ENCODE data around the gene IL7R. TPM values are rescaled to one million over a fixed set of nuclear protein-coding genes. Genes with fewer than 3 reads are reported as not detected.

IL7R gene
- total RNA-seq, 1 donor from 2014 or later, result 0.54 TPM

DNA sequence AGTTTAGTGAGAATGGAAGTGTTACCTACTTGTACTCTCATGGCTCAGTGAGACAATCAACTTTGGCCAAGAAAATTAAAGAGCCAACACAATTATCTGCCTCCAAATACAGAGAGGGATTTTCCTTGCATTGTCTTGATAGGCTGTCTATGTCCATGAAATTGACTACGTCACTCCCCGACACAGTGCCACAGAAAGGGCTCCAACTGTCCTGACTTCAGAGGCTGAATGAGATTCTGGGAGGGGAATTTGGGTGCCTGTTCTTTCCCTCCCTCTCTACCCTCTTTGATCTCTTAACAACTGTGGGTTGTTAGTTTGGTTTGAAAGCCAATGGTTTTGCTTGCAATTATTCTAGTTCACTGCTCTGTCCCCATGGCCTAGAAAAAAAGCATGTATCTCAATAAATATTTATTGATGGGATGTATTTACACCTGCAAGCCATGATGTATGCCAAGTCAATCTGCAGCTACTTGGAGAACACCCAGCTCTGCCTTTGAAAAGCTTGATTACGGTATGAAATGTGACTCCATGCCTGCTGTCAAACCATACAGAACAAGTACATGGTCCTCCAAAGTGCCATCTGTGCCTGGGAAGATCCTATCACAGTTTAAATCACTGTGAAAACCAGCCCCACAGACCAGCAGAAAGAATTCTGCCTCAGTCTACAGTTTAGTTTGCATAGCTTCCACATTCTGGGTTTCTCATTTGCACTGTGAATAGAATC, 44.4 kb downstream of the IL7R start:
- no peak overlapping the region for H3K4me3 Mint-ChIP-seq (ENCODE audit: unreplicated experiment)
- H3K9me3 Mint-ChIP-seq (ENCODE audit: unreplicated experiment), result no peaks in the 10 kb centered on the region
- H3K36me3 Mint-ChIP-seq (ENCODE audit: low read depth, unreplicated experiment), result no peaks in the 10 kb centered on the region
- no peak overlapping the region for H3K27ac Mint-ChIP-seq (ENCODE audit: unreplicated experiment)
- TF ChIP-seq, protein P1, sequence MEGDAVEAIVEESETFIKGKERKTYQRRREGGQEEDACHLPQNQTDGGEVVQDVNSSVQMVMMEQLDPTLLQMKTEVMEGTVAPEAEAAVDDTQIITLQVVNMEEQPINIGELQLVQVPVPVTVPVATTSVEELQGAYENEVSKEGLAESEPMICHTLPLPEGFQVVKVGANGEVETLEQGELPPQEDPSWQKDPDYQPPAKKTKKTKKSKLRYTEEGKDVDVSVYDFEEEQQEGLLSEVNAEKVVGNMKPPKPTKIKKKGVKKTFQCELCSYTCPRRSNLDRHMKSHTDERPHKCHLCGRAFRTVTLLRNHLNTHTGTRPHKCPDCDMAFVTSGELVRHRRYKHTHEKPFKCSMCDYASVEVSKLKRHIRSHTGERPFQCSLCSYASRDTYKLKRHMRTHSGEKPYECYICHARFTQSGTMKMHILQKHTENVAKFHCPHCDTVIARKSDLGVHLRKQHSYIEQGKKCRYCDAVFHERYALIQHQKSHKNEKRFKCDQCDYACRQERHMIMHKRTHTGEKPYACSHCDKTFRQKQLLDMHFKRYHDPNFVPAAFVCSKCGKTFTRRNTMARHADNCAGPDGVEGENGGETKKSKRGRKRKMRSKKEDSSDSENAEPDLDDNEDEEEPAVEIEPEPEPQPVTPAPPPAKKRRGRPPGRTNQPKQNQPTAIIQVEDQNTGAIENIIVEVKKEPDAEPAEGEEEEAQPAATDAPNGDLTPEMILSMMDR (IDR thresholded peaks at IDR 0.05; ENCODE audit: unreplicated experiment), result no peak
- no peaks in the 10 kb centered on the region for H3K27me3 Mint-ChIP-seq (ENCODE audit: unreplicated experiment)
- DNase-seq (ENCODE audit: low spot score), result no peak
- H3K4me1 Mint-ChIP-seq (ENCODE audit: unreplicated experiment), result no peaks in the 10 kb centered on the region

DNA sequence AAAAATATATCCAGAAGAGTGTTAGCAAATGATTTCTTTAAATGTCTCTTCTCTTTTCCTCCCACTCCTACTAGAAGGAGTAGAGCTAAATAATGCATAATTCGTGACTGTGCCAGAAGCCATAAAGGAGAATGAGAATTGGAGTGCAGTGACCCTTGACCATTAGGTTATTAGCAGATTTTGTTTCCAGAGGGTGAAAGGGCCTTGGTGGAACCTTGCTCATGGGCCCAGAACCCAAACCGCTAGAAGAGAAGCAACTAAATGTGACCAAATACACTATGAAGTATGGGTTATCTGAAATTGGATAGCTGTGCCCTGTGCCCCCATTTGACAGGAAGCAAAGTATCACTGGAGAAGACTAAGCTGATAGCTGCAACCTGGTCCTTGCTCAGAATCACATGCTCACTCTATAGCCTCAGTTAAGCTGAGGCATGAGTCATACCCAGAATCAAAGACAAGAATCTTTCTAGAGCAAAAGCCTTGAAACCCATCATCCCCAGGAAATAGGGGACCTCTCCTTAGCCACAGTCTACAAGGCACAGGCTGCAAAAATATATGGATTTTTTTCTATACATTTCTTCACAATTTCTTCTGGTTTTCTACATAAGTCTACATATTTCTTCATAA, 45.5 kb downstream of the IL7R start:
- DNase-seq (ENCODE audit: low spot score), result no peak
- Mint-ChIP-seq H3K27ac (ENCODE audit: unreplicated experiment) (no peak overlapping the region), H3K9me3 (ENCODE audit: unreplicated experiment) (no peaks in the 10 kb centered on the region), H3K4me1 (ENCODE audit: unreplicated experiment) (no peaks in the 10 kb centered on the region), H3K27me3 (ENCODE audit: unreplicated experiment) (no peaks in the 10 kb centered on the region), H3K4me3 (ENCODE audit: unreplicated experiment) (no peak overlapping the region), H3K36me3 (ENCODE audit: low read depth, unreplicated experiment) (no peaks in the 10 kb centered on the region)
- TF ChIP-seq, protein P1 (IDR thresholded peaks at IDR 0.05; ENCODE audit: unreplicated experiment), result no peak

DNA sequence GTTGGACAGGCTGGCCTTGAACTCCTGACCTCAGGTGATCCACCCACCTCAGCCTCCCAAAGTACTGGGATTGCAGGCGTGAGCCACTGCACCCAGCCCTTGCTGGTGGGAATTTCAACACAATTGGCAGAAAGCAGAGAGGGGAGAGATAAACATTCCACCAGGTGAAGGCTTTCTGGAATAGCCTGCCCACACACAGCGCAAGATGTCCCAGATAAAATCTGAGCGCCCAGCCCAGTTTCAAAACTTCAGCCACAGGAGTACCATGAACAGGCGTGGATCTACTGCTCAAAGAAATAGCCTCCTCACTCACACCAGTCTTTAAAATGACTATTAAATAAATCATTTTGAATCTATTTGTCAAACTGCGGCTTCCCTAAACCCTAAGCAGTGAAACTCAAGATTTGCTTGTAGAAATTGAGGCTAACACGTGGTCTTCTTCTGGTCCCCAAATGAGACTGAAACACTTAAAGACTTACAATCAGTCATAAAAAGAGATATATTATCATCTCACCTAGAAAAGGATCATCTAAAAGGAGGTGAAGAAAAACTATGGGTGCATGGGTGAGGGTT, 47.0 kb downstream of the IL7R start:
- TF ChIP-seq, protein P1 (IDR thresholded peaks at IDR 0.05; ENCODE audit: unreplicated experiment), result no peak
- no peak overlapping the region for H3K4me3 Mint-ChIP-seq (ENCODE audit: unreplicated experiment)
- H3K4me1 Mint-ChIP-seq (ENCODE audit: unreplicated experiment), result peaks cover 2% of the 10 kb centered on the region
- no peaks in the 10 kb centered on the region for H3K36me3 Mint-ChIP-seq (ENCODE audit: low read depth, unreplicated experiment)
- H3K27me3 Mint-ChIP-seq (ENCODE audit: unreplicated experiment), result no peaks in the 10 kb centered on the region
- no peak overlapping the region for H3K27ac Mint-ChIP-seq (ENCODE audit: unreplicated experiment)
- no peak for DNase-seq (ENCODE audit: low spot score)
- no peaks in the 10 kb centered on the region for H3K9me3 Mint-ChIP-seq (ENCODE audit: unreplicated experiment)

DNA sequence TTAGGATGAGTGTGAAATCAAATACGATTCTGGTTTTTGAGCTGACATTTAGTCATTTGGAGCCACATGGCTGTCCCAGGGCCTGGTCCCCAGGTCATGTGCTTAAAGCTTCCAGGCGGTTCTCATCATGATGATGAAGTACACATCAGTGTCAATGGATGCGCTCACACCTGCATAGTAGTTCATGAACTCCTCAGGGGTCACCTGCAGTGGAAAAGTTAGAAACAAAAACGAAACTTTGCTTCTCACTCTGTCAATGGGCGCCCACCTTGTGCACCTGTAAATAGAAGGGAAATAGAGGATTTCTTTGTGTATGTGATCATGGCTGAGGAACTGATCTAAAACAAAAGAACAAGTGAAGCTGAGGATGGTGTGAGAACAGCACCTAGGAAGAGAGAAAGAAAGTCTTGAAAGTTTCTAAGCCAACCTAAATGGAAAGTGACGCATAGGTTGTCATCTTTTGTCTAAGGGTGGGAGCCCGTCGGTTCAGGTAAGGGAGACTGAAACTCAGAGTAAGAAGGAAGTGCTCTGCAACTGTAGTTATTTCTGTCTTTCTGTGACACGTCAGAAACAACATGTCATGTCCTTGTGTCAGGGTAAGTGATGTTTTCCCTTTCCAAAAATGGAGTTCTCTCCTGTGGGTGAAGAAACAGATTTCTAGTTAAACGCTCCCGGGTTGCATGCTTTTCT, 47.9 kb downstream of the IL7R start:
- no peak for DNase-seq (ENCODE audit: low spot score)
- H3K4me3 Mint-ChIP-seq (ENCODE audit: unreplicated experiment), result no peak overlapping the region
- no peaks in the 10 kb centered on the region for H3K27me3 Mint-ChIP-seq (ENCODE audit: unreplicated experiment)
- H3K9me3 Mint-ChIP-seq (ENCODE audit: unreplicated experiment), result no peaks in the 10 kb centered on the region
- TF ChIP-seq, protein P1 (IDR thresholded peaks at IDR 0.05; ENCODE audit: unreplicated experiment), result no peak
- H3K4me1 Mint-ChIP-seq (ENCODE audit: unreplicated experiment), result peaks cover 4% of the 10 kb centered on the region
- no peak overlapping the region for H3K27ac Mint-ChIP-seq (ENCODE audit: unreplicated experiment)
- H3K36me3 Mint-ChIP-seq (ENCODE audit: low read depth, unreplicated experiment), result no peaks in the 10 kb centered on the region

All from endothelial cell (in vitro differentiated cells).